ES-I3 (cell line): ENCODE data around the gene OR2AP1.
"Not testable (repeated sequence)": the region's sequence is repeated elsewhere in the genome, so short reads cannot be mapped to it uniquely, and the experiment has no call there.

Experiments
- H3K36me3 ChIP-seq: 2 replicates; pipeline ENCODE4 v1.6.1; 2013; ENCODE audit warnings: mild to moderate bottlenecking, low read length, control low read depth, moderate library complexity; ENCODE audit not compliant: insufficient read depth
- H3K4me1 ChIP-seq: 2 replicates; pipeline ENCODE4 v1.6.1; 2013; ENCODE audit warnings: mild to moderate bottlenecking, control low read depth, low read length; ENCODE audit not compliant: insufficient read depth
- H3K9ac ChIP-seq: 2 replicates; pipeline ENCODE4 v1.6.1; 2013; ENCODE audit warnings: low read depth, mild to moderate bottlenecking, low read length, moderate library complexity
- H3K9me3 ChIP-seq: 2 replicates; pipeline ENCODE4 v1.6.1; 2013; ENCODE audit warnings: mild to moderate bottlenecking, low read length, moderate library complexity; ENCODE audit not compliant: control insufficient read depth, insufficient read depth

The OR2AP1 gene

DNA sequence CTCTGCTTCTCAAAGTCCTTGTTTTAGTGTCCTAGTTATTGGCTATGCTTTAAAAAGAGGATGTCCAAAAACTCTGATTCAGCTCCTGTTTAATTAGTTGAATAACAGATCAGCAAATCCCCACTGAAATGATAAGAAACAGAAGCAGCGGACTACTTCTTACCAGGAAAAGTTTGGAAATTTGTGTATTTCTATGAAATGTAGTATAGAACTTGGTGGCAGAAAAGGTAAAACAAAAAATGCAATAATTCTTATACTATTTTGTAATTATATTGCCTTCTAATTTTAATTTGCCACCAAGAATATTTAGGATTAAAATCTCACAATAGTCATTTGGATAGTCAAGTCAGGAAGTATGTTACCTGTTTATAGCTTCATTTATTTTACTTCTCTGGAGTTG lies at the start of gene OR2AP1:
TSS of gene OR2AP1 (plus strand) at position 301 of the 400 bp plus-strand sequence. CDS start 1,947 bp downstream, outside the sequence.
- no peak within 1 kb of the TSS for H3K9ac ChIP-seq
- no peaks in the 10 kb centered on the region for H3K36me3 ChIP-seq
- H3K9me3 ChIP-seq: peaks cover 8% of the 10 kb centered on the region
- no peaks in the 10 kb centered on the region for H3K4me1 ChIP-seq

DNA sequence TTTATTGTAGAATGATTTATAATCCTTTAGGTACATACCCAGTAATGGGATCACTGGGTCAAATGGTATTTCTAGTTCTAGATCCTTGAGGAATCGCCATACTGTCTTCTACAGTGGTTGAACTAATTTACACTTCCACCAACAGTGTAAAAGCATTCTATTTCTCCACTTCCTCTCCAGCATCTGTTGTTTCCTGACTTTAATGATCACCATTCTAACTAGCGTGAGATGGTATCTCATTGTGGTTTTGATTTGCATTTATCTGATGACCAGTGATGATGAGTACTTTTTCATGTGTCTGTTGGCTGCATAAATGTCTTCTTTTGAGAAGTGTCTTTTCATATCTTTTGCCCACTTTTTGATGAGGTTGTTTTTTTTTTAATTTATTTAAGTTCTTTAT lies 24.0 kb upstream of the OR2AP1 start:
- H3K9ac ChIP-seq, H3K4me1 ChIP-seq, H3K36me3 ChIP-seq, H3K9me3 ChIP-seq: not testable (repeated sequence)

DNA sequence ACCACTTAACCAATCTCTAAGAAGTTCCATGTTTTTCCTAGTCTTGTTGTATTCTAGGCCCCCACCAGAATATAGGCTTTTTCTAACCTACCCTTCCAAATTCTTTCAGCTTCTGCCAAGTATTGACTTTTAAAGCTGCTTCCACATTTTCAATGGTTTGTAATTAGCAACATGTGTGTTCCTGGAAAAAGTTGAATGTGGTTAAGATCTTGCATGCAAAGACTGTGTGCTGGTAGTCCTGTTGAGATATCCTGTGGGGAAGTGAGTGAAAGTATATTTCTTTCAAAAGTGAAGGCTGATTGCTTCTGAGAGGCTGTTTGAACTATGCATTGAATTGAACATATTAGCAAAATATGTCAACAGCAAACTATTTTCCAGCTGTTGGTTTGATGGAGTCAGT lies 23.5 kb upstream of the OR2AP1 start:
- Histone ChIP-seq H3K36me3 (no peaks in the 10 kb centered on the region), H3K9me3 (peaks cover 2% of the 10 kb centered on the region; the same call in 1 of the 2 replicates), H3K4me1 (no peaks in the 10 kb centered on the region), H3K9ac (no peak overlapping the region)

DNA sequence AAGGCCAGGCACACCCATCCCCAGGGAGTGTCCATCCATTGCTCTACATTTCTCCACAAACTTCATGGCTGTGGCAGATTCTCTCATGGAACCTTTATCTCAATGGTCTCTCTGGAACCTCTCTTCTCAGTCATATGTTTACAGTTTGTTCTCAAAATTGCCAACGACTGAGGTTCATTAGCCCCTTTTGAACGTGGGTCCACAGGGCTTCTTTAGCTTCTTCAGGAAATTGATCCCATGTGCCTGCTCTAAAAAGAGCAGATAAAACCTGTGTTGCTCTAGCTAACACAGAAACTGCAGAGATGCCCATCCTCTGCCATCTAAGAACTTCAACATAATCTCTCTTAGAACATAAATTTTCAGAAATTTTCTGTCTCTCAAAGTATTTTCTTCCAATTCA lies 23.0 kb upstream of the OR2AP1 start, which contains the start of gene OR6C4:
TSS of gene OR6C4 (plus strand) at position 301 of the 400 bp plus-strand sequence. CDS start 1,625 bp downstream, outside the sequence.
- Histone ChIP-seq H3K9me3 (peaks cover 2% of the 10 kb centered on the region; the same call in 1 of the 2 replicates), H3K36me3 (no peaks in the 10 kb centered on the region), H3K4me1 (no peaks in the 10 kb centered on the region), H3K9ac (no peak within 1 kb of the TSS)

DNA sequence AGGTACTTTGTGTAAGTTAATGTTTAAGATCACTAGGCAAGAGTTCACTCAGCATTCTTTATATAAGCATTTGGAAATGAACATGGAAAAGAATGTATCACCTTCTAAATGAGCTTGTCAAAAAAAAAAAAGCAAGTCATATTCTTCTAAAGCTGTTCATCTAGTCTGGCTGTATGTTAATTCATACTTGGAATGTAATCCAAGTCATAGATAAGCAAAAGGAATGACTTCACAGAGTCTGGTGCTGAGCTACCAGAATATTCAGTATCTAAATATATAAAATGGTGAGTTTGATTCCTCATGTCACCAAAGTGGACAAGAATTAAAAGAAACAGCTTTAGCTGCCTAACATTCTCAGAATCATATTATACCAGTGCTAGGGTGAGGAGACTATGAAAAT lies 18.0 kb upstream of the OR2AP1 start:
- H3K4me1 ChIP-seq: no peaks in the 10 kb centered on the region
- no peaks in the 10 kb centered on the region for H3K9me3 ChIP-seq
- no peaks in the 10 kb centered on the region for H3K36me3 ChIP-seq

DNA sequence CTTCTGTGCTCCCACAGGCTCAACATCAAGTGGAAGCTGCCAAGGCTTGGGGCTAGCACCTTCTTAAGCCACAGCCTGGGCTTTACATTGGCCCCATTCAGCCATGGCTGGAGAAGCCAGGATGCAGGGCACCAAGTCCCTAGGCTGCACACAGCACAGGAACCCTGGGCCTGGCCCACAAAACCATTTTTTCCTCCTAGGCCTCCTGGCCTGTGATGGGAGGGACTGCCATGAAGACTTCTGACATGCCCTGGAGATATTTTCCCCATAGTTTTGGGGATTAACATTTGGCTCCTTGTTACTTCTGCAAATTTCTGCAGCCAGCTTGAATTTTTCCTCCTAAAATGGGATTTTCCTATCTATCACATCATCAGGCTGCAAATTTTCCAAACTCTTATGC lies 2.2 kb upstream of the OR2AP1 start:
- not testable (repeated sequence) for H3K36me3 ChIP-seq, H3K9ac ChIP-seq, H3K9me3 ChIP-seq, H3K4me1 ChIP-seq

More for the DNA sequence above, 18.0 kb upstream of the OR2AP1 start:
- no peak overlapping the region for H3K9ac ChIP-seq

DNA sequence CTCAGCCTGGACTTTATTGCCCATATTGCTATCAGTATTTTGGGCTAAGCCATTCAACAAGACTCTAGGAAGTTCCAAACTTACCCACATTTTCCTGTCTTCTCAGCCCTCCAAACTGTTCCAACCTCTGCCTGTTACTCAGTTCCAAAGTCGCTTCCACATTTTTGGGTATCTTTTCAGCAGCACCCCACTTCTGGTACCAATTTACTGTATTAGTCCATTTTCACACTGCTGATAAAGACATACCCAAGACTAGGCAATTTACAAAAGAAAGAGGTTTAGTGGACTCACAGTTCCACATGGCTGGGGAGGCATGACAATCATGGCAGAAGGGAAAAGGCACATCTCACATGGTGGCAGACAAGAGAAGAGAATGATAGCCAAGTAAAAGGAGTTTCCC lies 1.6 kb upstream of the OR2AP1 start:
- not testable (repeated sequence) for H3K9me3 ChIP-seq, H3K4me1 ChIP-seq, H3K9ac ChIP-seq, H3K36me3 ChIP-seq

DNA sequence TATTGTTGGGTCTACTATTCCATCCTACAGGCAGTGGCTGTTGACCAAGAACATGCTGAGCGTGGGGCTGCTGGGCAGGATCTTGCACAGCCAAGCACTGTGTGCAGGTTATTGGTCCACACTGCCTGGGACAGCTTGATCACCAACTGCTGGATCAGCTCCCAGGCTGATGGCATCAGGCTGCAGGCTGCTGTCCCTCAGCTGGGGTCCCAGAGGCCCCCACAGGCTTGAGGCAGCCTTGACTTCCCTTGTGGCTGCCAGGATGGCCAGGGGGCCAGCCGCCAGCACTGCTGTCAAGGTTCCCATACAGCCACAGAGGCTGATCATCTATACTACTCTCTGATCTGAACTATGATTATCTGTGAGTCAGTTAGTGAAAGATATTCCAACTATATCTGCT lies 9.8 kb downstream of the OR2AP1 start:
- no peaks in the 10 kb centered on the region for H3K9me3 ChIP-seq
- no peak overlapping the region for H3K9ac ChIP-seq
- H3K36me3 ChIP-seq: no peaks in the 10 kb centered on the region
- no peaks in the 10 kb centered on the region for H3K4me1 ChIP-seq

DNA sequence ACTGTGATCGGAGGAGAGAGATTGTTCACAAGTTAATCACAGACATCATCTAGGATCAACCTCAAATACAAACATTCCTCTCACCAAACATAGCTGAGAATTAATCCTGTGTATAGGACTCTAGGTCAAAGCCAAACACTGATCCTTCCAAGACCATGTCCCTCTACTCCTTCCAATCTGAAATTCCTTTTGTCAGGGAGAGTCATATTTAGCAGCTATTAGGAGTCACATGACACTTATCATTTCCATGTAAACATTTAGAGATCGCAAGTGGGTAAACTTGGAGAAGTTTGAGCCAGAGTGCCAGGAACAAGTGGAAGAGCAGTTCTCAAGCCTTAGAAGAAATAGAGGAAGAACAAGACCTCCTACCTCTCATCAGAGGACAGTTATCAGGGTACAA lies 13.5 kb downstream of the OR2AP1 start:
- H3K36me3 ChIP-seq: no peaks in the 10 kb centered on the region
- no peaks in the 10 kb centered on the region for H3K9me3 ChIP-seq
- H3K4me1 ChIP-seq: no peaks in the 10 kb centered on the region
- no peak overlapping the region for H3K9ac ChIP-seq

DNA sequence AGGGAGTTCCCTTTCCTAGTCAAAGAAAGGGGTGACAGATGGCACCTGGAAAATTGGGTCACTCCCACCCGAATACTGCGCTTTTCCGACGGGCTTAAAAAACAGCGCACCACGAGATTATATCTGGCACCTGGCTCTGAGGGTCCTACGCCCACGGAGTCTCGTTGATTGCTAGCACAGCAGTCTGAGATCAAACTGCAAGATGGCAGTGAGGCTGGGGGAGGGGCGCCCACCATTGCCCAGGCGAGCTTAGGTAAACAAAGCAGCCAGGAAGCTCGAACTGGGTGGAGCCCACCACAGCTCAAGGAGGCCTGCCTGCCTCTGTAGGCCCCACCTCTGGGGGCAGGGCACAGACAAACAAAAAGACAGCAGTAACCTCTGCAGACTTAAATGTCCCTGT lies 17.9 kb downstream of the OR2AP1 start:
- not testable (repeated sequence) for H3K9ac ChIP-seq, H3K36me3 ChIP-seq, H3K9me3 ChIP-seq, H3K4me1 ChIP-seq

DNA sequence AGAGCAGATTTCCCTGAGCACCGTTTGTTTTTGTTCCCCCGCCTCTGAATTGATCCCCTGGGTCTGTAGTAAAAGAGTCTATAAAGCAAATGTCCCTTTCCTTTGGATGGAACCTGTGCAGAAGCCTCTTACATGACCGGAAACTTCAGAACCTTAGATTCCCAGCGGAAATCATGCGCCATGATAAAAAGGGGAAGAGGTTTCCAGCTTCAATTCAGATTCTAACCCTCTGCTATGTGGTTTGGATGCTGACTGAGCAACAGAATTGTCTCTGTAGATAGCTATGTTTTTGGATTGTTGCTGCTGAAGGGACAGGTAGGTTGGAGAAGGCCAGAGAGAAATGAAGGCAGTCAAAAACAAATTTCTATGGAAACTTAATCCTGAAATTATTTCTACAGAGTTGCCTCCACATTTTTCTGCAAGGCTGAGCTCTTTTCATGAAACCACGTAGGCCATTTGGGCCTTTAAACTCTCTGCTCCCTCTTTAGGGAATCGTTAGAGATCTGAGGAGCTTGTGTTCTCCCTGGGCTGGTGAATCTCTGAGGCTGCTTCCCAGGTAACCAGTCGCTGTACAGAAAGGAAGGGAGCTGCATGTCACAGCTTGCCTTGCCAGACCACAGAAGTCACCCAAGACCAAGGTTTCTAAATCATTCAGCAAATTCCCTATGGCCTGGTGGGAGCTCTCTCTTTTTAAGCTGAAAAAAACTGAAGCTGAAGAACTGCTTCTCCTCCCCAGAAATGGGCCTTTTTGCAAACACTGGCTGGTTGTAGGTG lies 35.7 kb downstream of the OR2AP1 start:
- no peak overlapping the region for H3K9ac ChIP-seq
- no peaks in the 10 kb centered on the region for H3K4me1 ChIP-seq
- H3K36me3 ChIP-seq: no peaks in the 10 kb centered on the region
- no peaks in the 10 kb centered on the region for H3K9me3 ChIP-seq

DNA sequence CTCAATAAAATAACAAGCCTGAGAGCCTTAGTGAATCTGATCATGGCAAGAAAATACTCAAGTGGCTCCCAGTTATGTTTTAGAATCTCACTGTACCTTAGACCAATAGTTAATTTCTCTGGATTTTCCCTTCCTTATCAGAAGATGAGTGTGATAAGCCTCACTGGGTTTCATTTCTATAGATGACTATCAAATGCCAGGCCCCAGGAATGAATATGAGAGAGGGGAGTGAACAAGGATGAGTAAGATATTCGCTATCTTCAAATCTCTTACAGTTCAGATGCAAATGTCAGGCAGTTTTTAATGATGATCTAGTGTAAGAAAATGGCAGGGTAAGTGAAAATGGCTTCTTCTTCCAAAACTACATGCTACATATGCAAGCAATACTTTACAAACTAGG lies 38.3 kb downstream of the OR2AP1 start:
- H3K36me3 ChIP-seq: no peaks in the 10 kb centered on the region
- H3K4me1 ChIP-seq: no peaks in the 10 kb centered on the region
- 0 out of 2 replicates have a peak, but pooled peaks cover 5% of the 10 kb centered on the region for H3K9me3 ChIP-seq
- H3K9ac ChIP-seq: no peak overlapping the region

DNA sequence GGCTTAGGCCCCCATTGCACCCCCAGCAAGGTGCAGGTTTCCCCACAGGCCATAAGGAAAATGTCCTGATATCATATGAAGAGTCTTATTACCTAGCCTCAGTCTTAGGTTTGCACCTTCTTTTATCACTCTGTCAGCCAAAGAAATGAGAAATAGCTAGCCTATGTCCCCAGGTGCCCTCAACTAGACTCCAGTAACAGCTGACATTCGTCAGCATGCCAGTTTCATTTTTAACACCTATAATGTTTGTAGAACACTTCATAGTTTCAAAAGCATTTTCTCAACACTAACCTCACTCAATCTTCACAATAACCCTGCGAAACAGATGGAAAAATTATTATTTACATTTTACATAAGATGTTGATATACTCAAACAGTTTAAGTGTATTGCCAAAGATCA lies 40.4 kb downstream of the OR2AP1 start:
- no peaks in the 10 kb centered on the region for H3K36me3 ChIP-seq

DNA sequence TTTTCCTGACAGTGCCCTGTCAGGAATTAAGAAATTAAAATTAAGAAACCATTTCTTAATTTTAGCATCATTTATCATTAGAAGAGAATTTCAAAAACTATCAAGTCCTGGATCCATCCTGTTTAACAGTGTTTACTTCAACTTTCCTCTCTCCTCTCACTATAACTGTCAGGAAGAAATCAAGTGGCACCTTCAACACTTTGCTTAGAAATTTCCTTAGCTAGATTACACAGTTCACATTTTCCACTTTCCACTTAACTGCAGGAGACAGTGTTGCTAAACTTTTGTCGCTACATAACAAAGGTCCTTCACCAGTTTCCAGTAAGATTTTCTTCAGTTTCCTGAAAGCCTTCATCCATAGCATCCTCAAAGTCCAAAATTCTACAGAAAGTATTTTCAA lies 42.5 kb downstream of the OR2AP1 start:
- peaks cover 17% of the 10 kb centered on the region; the same call in 1 of the 2 replicates for H3K9me3 ChIP-seq
- H3K9ac ChIP-seq: no peak overlapping the region
- no peaks in the 10 kb centered on the region for H3K36me3 ChIP-seq
- no peaks in the 10 kb centered on the region for H3K4me1 ChIP-seq

More for the DNA sequence above, 40.4 kb downstream of the OR2AP1 start:
- no peak overlapping the region for H3K9ac ChIP-seq
- H3K9me3 ChIP-seq: peaks cover 17% of the 10 kb centered on the region; the same call in 1 of the 2 replicates
- H3K4me1 ChIP-seq: no peaks in the 10 kb centered on the region

DNA sequence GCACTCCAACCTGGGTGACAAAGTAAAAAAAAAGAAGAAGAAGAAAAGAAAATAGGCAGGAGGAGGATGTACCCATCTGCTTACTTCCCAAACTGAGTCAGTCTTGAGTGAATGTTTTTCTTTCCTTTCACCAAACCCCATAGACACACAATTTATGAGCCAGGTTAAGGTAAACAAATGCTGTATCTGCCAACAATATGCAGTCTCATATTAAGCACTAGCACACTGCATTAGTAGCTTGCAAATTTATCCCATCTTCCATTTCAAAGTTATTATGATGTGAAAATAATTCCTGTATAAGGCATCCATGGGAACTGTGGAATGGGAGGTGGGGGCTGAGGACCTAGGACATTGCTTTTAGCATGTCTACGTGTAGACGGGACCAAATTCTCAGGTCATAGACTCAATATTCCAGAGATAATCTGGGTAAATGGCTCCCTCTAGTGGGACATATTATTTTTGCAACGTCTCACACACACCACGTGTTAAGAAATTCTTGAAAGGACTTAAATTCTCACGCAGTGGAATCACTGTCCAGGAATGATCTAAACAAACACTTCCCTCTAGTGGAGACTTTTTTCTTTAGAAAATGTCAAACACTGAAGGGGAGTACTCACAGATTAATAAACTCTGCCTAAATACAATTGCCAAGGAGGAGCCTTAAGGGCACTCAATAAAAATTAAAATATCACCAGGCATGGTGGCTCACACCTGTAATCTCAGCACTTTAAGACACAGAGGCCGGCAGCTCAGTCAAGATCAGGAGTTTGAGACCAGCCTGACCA lies 47.3 kb downstream of the OR2AP1 start:
- peaks cover 17% of the 10 kb centered on the region; the same call in 1 of the 2 replicates for H3K9me3 ChIP-seq
- no peak overlapping the region for H3K9ac ChIP-seq
- no peaks in the 10 kb centered on the region for H3K36me3 ChIP-seq
- H3K4me1 ChIP-seq: no peaks in the 10 kb centered on the region
